Measurements from ENCODE around the gene APBB2.

APBB2 gene

GRCh38 chr4:40960941-40961340, 253.4 kb downstream of the APBB2 start:
- no peak for DNase-seq

GRCh38 chr4:40957281-40957680, 257.1 kb downstream of the APBB2 start:
- no peak for DNase-seq

GRCh38 chr4:40956721-40957255, 257.6 kb downstream of the APBB2 start:
- no peak for DNase-seq

GRCh38 chr4:40954088-40954668, 260.2 kb downstream of the APBB2 start:
- no peak for DNase-seq

- no peak for DNase-seq
These were observed 260.9 kb downstream of the APBB2 start for GRCh38 chr4:40953283-40954087.

GRCh38 chr4:40952672-40953071, 261.7 kb downstream of the APBB2 start:
- no peak for DNase-seq

GRCh38 chr4:40952217-40952616, 262.1 kb downstream of the APBB2 start:
- DNase-seq: no peak

GRCh38 chr4:40951026-40951425, 263.3 kb downstream of the APBB2 start:
- DNase-seq: no peak

- DNase-seq: no peak
These were observed 264.8 kb downstream of the APBB2 start for GRCh38 chr4:40949358-40950100.

- DNase-seq: no peak
These were observed 266.3 kb downstream of the APBB2 start for GRCh38 chr4:40948014-40948413.

- no peak for DNase-seq
These were observed 267.7 kb downstream of the APBB2 start for GRCh38 chr4:40946652-40947051.

GRCh38 chr4:40940756-40941155, 273.6 kb downstream of the APBB2 start:
- DNase-seq: no peak

GRCh38 chr4:40940317-40940741, 274.0 kb downstream of the APBB2 start:
- no peak for DNase-seq

GRCh38 chr4:40939856-40940255, 274.5 kb downstream of the APBB2 start:
- no peak for DNase-seq

- no peak for DNase-seq
These were observed 276.0 kb downstream of the APBB2 start for GRCh38 chr4:40938337-40938736.

- no peak for DNase-seq
These were observed 277.1 kb downstream of the APBB2 start for GRCh38 chr4:40937140-40937725.

GRCh38 chr4:40934676-40935075, 279.7 kb downstream of the APBB2 start:
- DNase-seq: no peak

GRCh38 chr4:40933272-40934053, 280.9 kb downstream of the APBB2 start:
- no peak for DNase-seq

- no peak for DNase-seq
These were observed 282.5 kb downstream of the APBB2 start for GRCh38 chr4:40931841-40932240.

- no peak for DNase-seq
These were observed 283.1 kb downstream of the APBB2 start for GRCh38 chr4:40931238-40931637.

- DNase-seq: no peak
These were observed 287.3 kb downstream of the APBB2 start for GRCh38 chr4:40927074-40927473.

- no peak for DNase-seq
These were observed 289.6 kb downstream of the APBB2 start for GRCh38 chr4:40924793-40925117.
